GM12878 (cell line): Measurements from ENCODE around the gene AHNAK. TPM values are rescaled to one million over a fixed set of nuclear protein-coding genes. Genes with fewer than 3 reads are reported as not detected.

Source experiments
- ATAC-seq: fragments of 200-7000 bp; cut with Tn5 transposase; 3 replicates; pipeline ENCODE4 v1.9.1; 2020; ENCODE audit warnings: mild to moderate bottlenecking, moderate library complexity
- BruUV-seq: library from RNA; stranded (reverse); fragments of 400-500 nt; replicated peaks from 2 replicates; lab custom pipeline; 2021; lab: Mats Ljungman, UMichigan
- CTCF ChIA-PET: fragments of 300-600 bp; sonication (Branson Sonifier 250); formaldehyde crosslinking; extraction: SDS; loops from one replicate; lab custom pipeline; 2021; ENCODE audit warnings: inconsistent platforms; lab: Yijun Ruan, JAX
- POLR2A ChIA-PET: fragments of 350-600 bp; formaldehyde crosslinking; extraction: SDS; loops from one replicate; lab custom pipeline; 2021; ENCODE audit warnings: inconsistent platforms; lab: Charles Lee
- RAD21 ChIA-PET: fragments of 300-600 bp; sonication (Branson Sonifier 250); formaldehyde crosslinking; loops from one replicate; lab custom pipeline; 2023; ENCODE audit warnings: antibody characterized with exemption; ENCODE audit not compliant: unreplicated experiment; lab: Charles Lee
- SMC1A ChIA-PET: fragments of 300-600 bp; sonication (Branson Sonifier 250); formaldehyde crosslinking; loops from one replicate; lab custom pipeline; 2023; ENCODE audit not compliant: unreplicated experiment, uncharacterized antibody; lab: Charles Lee
- DNase-seq: peaks from one replicate; pipeline ENCODE4 v3.0.0-alpha.2; 2011; ENCODE audit warnings: low read depth, low spot score
- FAIRE-seq: peaks from 3 replicates; lab custom pipeline; 2011; peaks lifted over from hg19 to GRCh38; lab: Jason Lieb, UNC
- H2AFZ ChIP-seq: 2 replicates; pipeline ENCODE4 v1.6.0; 2011; ENCODE audit warnings: low read depth, low read length, control low read depth; ENCODE audit not compliant: control insufficient read depth
- H3K27ac ChIP-seq: 2 replicates; pipeline ENCODE4 v1.5.1; 2011; ENCODE audit warnings: control low read depth; ENCODE audit not compliant: control insufficient read depth, insufficient read depth
- H3K27me3 ChIP-seq, 2 experiments: replicated peaks in 1 of 2; 2 replicates each; pipeline versions ENCODE4 v1.6.0 to v1.6.1; 2011; ENCODE audit warnings: low read length in 1 of 2; ENCODE audit not compliant: control insufficient read depth in 2 of 2, insufficient read depth in 2 of 2
- H3K36me3 ChIP-seq, 2 experiments: 2 replicates each; pipeline ENCODE4 v1.5.1; 2011; ENCODE audit warnings: low read length in 1 of 2; ENCODE audit not compliant: control insufficient read depth in 2 of 2, insufficient read depth in 2 of 2
- H3K4me1 ChIP-seq: 2 replicates; pipeline ENCODE4 v1.6.1; 2011; ENCODE audit warnings: mild to moderate bottlenecking, low read length, moderate library complexity, mixed read lengths; ENCODE audit not compliant: control insufficient read depth, insufficient read depth
- H3K4me2 ChIP-seq: 2 replicates; pipeline ENCODE4 v1.6.0; 2011; ENCODE audit warnings: control low read depth; ENCODE audit not compliant: control insufficient read depth, insufficient read depth
- H3K4me3 ChIP-seq: fragments of 200-600 bp; sonication (generic); 2 replicates; pipeline ENCODE4 v1.5.1; 2016
- H3K79me2 ChIP-seq: 2 replicates; pipeline ENCODE4 v1.6.0; 2011; ENCODE audit warnings: low read length; ENCODE audit not compliant: control insufficient read depth, insufficient read depth
- H3K9ac ChIP-seq: 2 replicates; pipeline ENCODE4 v1.8.0; 2011; ENCODE audit warnings: low read length, control low read depth, mixed read lengths; ENCODE audit not compliant: control insufficient read depth, insufficient read depth
- H3K9me3 ChIP-seq: replicated peaks from 3 replicates; pipeline ENCODE4 v1.5.1; 2011; ENCODE audit warnings: mild to moderate bottlenecking, low read length; ENCODE audit not compliant: control insufficient read depth, insufficient read depth
- H4K20me1 ChIP-seq: 2 replicates; pipeline ENCODE4 v1.6.0; 2011; ENCODE audit not compliant: control insufficient read depth, insufficient read depth
- BHLHE40 ChIP-seq, 2 experiments: fragments of 450-650 bp in 1 of 2; IDR thresholded peaks; 2 replicates each; pipeline ENCODE4 v1.6.1; 2011 to 2017; ENCODE audit warnings: low read depth in 2 of 2, borderline replicate concordance in 1 of 2, improper control_type of control experiment in 1 of 2, low read length in 1 of 2, mild to moderate bottlenecking in 1 of 2
- CBFB ChIP-seq: IDR thresholded peaks from 2 replicates; pipeline ENCODE4 v1.6.1; 2016; ENCODE audit warnings: antibody characterized with exemption, low read depth
- HDGF ChIP-seq: fragments of 450-650 bp; IDR thresholded peaks from 2 replicates; pipeline ENCODE4 v1.6.1; 2016; ENCODE audit warnings: antibody characterized with exemption
- MXI1 ChIP-seq: fragments of 150-350 bp; IDR thresholded peaks from 2 replicates; pipeline ENCODE4 v1.6.1; 2011; ENCODE audit warnings: low read depth, mild to moderate bottlenecking, inconsistent platforms, low read length, improper control_type of control experiment
- POLR2A ChIP-seq: IDR thresholded peaks from 2 replicates; pipeline ENCODE4 v1.6.1; 2011; ENCODE audit warnings: low read depth, mild to moderate bottlenecking, low read length
- RELA ChIP-seq: fragments of 450-650 bp; IDR thresholded peaks from 2 replicates; pipeline ENCODE4 v1.8.0; 2014; ENCODE audit warnings: borderline replicate concordance; ENCODE audit not compliant: partially characterized antibody
- SMAD5 ChIP-seq: IDR thresholded peaks from 2 replicates; pipeline ENCODE4 v1.6.1; 2016; ENCODE audit warnings: antibody characterized with exemption, low read depth
- SMC3 ChIP-seq: IDR thresholded peaks from 2 replicates; pipeline ENCODE4 v1.6.1; 2011; ENCODE audit warnings: low read length, improper control_type of control experiment, borderline replicate concordance
- TCF3 ChIP-seq: IDR thresholded peaks from 2 replicates; pipeline ENCODE4 v1.6.1; 2012; ENCODE audit warnings: low read depth, mild to moderate bottlenecking, low read length, borderline replicate concordance; ENCODE audit not compliant: insufficient read depth
- YY1 ChIP-seq: IDR thresholded peaks from 2 replicates; pipeline ENCODE4 v1.6.1; 2011; ENCODE audit warnings: low read depth, mild to moderate bottlenecking, low read length
- ZNF592 ChIP-seq: fragments of 450-650 bp; IDR thresholded peaks from 2 replicates; pipeline ENCODE4 v1.6.1; 2017; ENCODE audit warnings: mild to moderate bottlenecking, moderate library complexity
- WGBS: methylation state at CpG from one replicate; pipeline ENCODE4 v1.1.6; 2016; ENCODE audit warnings: low lambda C conversion rate; ENCODE audit not compliant: insufficient replicate concordance, insufficient coverage; ENCODE audit errors: missing lambda C conversion rate; 5-methylcytosine and 5-hydroxymethylcytosine counted together
- in situ Hi-C: fragments of 300-500 bp; cut with MboI; formaldehyde crosslinking; loops from 9 replicates; pipeline ENCODE4 v1.14.3; 2018; ENCODE audit warnings: mixed read lengths
- intact Hi-C: fragments of 100-400 bp; cut with micrococcal nuclease; formaldehyde crosslinking; loops from one replicate; pipeline ENCODE4 v1.14.2; 2022; ENCODE audit not compliant: unreplicated experiment
- polyA plus RNA-seq, 11 experiments: library from polyadenylated mRNA; depleted of rRNA in 4 of 11; unstranded in 6 of 11; stranded (reverse) in 5 of 11; fragments of >200 nt; fragmentation: Nextera tagmentation in 4 of 11; fragmentation: Illumina TruSeq in 1 of 11; extraction: Ambion mirVana in 4 of 11; extraction: Trizol in 1 of 11; gene quantifications; 1 replicate in 1 of 11; 2 replicates in 10 of 11; pipeline versions ENCODE4 v1.2.1 to v1.2.3, GENCODE V29; 2011 to 2016; ENCODE audit warnings: inconsistent platforms in 2 of 11, missing spikeins in 2 of 11, low read depth in 1 of 11
- total RNA-seq, 4 experiments: library from RNA; depleted of rRNA in 3 of 4; stranded (reverse); fragments of >200 nt in 3 of 4; fragmentation: Illumina TruSeq in 1 of 4; extraction: Trizol in 1 of 4; gene quantifications; 2 replicates each; pipeline versions ENCODE4 v1.2.1 to v1.2.3, GENCODE V29; 2013 to 2021
- TF ChIP-seq, protein P1 (sequence below): fragments of 450-650 bp; IDR thresholded peaks from 2 replicates; pipeline ENCODE4 v1.6.1; 2017; ENCODE audit warnings: antibody characterized with exemption, mild to moderate bottlenecking, moderate library complexity
- TF ChIP-seq, protein P2 (sequence below), 3 experiments: IDR thresholded peaks in 2 of 3; conservative IDR thresholded peaks in 1 of 3; 2 replicates each; pipeline ENCODE4 v1.5.1; 2011; ENCODE audit warnings: low read depth in 3 of 3, low read length in 3 of 3, mild to moderate bottlenecking in 3 of 3, control low read depth in 2 of 3, moderate library complexity in 2 of 3, inconsistent platforms in 1 of 3, mixed read lengths in 1 of 3; ENCODE audit not compliant: control insufficient read depth in 2 of 3, insufficient read depth in 1 of 3; ENCODE audit errors: extremely low read depth in 1 of 3

The AHNAK gene
- total and polyA plus RNA-seq, 10 of the 15 experiments (the other 5 are each of a cell fraction or from before 2014, with no cell fraction given), result 0.76 to 90.3 (median 19.4) TPM

DNA sequence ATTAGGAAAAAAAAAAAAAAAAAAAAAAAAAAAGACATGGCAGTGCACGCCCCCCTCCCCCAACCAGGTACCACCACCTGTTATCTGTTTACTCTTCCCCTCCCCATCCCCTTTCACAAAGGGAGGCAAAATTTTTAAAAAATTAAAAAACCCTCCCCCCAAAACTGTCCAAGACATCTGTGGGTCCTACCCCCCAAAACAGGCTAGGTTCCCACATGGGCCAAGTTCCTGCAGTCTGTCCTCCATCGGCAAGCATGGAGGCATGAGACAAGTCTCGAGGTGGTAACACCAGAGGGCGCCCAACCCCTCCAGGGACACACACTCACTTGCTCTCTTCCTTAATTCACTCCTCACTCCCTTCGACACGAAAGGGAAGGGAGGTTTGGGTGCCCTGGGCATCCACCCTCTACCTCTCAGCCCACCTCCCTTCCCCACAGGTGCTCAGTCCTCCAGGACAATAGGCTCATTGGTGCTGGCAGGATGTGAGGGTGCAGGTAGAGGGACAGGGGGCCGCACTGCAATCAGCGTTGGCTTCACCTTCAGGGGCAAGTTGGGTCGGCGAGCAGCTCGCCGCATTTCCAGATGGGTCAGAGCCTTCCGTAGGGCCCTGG, 46.9 kb upstream of the AHNAK start:
- DNase-seq, result no peak
- no peak overlapping the region for H3K9ac ChIP-seq
- SMC1A ChIA-PET, result interaction anchor here (0.6 to 3.1 kb wide), 14 partner anchors 7 to 177 kb away, joined by 3 to 30 read pairs (median 4); partner anchors contain the start of genes B3GAT3, C11orf98, CSKMT and EEF1G
- H3K4me3 ChIP-seq, result no peak overlapping the region
- POLR2A ChIA-PET, result interaction anchor here (0.9 to 3.1 kb wide), 8 partner anchors 8 to 79 kb away, joined by 3 to 37 read pairs (median 12); partner anchors contain the start of genes B3GAT3, EEF1G, LBHD1 and MTA2
- CTCF ChIA-PET, result interaction anchor here (0.6 to 5.5 kb wide), 24 partner anchors 7 to 269 kb away, joined by 3 to 48 read pairs (median 10); partner anchors contain the start of genes C11orf98, CSKMT, EEF1G and MTA2
- ATAC-seq, result peak; percentile 56
- BruUV-seq, result no TSS peak
- H3K27ac ChIP-seq, result no peak overlapping the region
- intact Hi-C loops, result loop anchor here (5.0 to 10.0 kb wide), 2 partner anchors 241 to 269 kb away; partner anchors contain the start of genes STX5, TEX54 and WDR74
- H3K36me3 ChIP-seq, result peaks cover 37 to 48% of the 10 kb centered on the region in 2 experiments
- H3K4me2 ChIP-seq, result no peak overlapping the region
- peaks cover 16% of the 10 kb centered on the region for H3K4me1 ChIP-seq
- 60% methylated on average over 12 of the region's 13 CpGs for WGBS
- no peaks in the 10 kb centered on the region for H3K9me3 ChIP-seq
- H4K20me1 ChIP-seq, result no peaks in the 10 kb centered on the region; the same call in 1 of the 2 replicates
- in situ Hi-C loops, result no loop called here
- H3K27me3 ChIP-seq, result no peaks in the 10 kb centered on the region
- no peak overlapping the region for H2AFZ ChIP-seq
- RAD21 ChIA-PET, result interaction anchor here (0.7 to 3.5 kb wide), 9 partner anchors 7 to 264 kb away, joined by 3 to 36 read pairs (median 12); partner anchors contain the start of genes EEF1G, LBHD1, MTA2 and UQCC3
- no peak for FAIRE-seq
- peaks cover 29% of the 10 kb centered on the region for H3K79me2 ChIP-seq
- TF ChIP-seq MXI1, result peak; percentile 63; the same call in 1 of the 2 replicates
- TF ChIP-seq CBFB, result peak; percentile 30; the same call in 1 of the 2 replicates
- TF ChIP-seq SMC3, result peak; percentile 78
- TF ChIP-seq SMAD5, result 0 out of 2 replicates have a peak, but pooled peaks have one; percentile 48
- no peak for TF ChIP-seq TCF3
- TF ChIP-seq, protein P1, sequence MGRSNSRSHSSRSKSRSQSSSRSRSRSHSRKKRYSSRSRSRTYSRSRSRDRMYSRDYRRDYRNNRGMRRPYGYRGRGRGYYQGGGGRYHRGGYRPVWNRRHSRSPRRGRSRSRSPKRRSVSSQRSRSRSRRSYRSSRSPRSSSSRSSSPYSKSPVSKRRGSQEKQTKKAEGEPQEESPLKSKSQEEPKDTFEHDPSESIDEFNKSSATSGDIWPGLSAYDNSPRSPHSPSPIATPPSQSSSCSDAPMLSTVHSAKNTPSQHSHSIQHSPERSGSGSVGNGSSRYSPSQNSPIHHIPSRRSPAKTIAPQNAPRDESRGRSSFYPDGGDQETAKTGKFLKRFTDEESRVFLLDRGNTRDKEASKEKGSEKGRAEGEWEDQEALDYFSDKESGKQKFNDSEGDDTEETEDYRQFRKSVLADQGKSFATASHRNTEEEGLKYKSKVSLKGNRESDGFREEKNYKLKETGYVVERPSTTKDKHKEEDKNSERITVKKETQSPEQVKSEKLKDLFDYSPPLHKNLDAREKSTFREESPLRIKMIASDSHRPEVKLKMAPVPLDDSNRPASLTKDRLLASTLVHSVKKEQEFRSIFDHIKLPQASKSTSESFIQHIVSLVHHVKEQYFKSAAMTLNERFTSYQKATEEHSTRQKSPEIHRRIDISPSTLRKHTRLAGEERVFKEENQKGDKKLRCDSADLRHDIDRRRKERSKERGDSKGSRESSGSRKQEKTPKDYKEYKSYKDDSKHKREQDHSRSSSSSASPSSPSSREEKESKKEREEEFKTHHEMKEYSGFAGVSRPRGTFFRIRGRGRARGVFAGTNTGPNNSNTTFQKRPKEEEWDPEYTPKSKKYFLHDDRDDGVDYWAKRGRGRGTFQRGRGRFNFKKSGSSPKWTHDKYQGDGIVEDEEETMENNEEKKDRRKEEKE, result no peak
- TF ChIP-seq YY1, result peak; percentile 86
- peak; percentile 21; the same call in 1 of the 2 replicates for TF ChIP-seq POLR2A
- TF ChIP-seq HDGF, result peak; percentile 74; the same call in 1 of the 2 replicates
- TF ChIP-seq ZNF592, result no peak
- 0 out of 4 replicates have a peak, but pooled peaks of 1 of the 2 experiments have one; percentile 9 for TF ChIP-seq BHLHE40 (IDR thresholded peaks at IDR 0.05; ENCODE audit: borderline replicate concordance in 1 of 2, low read depth in 2 of 2, low read length in 1 of 2)
- no peak for TF ChIP-seq RELA
- TF ChIP-seq, protein P2, sequence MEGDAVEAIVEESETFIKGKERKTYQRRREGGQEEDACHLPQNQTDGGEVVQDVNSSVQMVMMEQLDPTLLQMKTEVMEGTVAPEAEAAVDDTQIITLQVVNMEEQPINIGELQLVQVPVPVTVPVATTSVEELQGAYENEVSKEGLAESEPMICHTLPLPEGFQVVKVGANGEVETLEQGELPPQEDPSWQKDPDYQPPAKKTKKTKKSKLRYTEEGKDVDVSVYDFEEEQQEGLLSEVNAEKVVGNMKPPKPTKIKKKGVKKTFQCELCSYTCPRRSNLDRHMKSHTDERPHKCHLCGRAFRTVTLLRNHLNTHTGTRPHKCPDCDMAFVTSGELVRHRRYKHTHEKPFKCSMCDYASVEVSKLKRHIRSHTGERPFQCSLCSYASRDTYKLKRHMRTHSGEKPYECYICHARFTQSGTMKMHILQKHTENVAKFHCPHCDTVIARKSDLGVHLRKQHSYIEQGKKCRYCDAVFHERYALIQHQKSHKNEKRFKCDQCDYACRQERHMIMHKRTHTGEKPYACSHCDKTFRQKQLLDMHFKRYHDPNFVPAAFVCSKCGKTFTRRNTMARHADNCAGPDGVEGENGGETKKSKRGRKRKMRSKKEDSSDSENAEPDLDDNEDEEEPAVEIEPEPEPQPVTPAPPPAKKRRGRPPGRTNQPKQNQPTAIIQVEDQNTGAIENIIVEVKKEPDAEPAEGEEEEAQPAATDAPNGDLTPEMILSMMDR (IDR thresholded peaks at IDR 0.05 in 2 of 3, conservative IDR thresholded peaks at IDR 0.05 in 1 of 3; ENCODE audit: control insufficient read depth in 2 of 3, extremely low read depth in 1 of 3, insufficient read depth in 1 of 3, low read depth in 3 of 3, low read length in 3 of 3), result peak; percentile 67 to 80 (median 78)
